Measurements from ENCODE around the gene PDE4B. TPM values are rescaled to one million over a fixed set of nuclear protein-coding genes. Genes with fewer than 3 reads are reported as not detected.
"Not testable (repeated sequence)": the region's sequence is repeated elsewhere in the genome, so short reads cannot be mapped to it uniquely, and the experiment has no call there.

PDE4B gene
- total and polyA plus RNA-seq, 9 of the 15 experiments (the other 6 are each of a cell fraction or from before 2014, with no cell fraction given), result 0.09 TPM; not detected in 8

GRCh38 chr1:66095190-66095589, 302.5 kb downstream of the PDE4B start (continued):
- TF ChIP-seq UBTF (IDR thresholded peaks at IDR 0.05; ENCODE audit: borderline replicate concordance in 1 of 2, low read depth in 2 of 2, low read length in 2 of 2), result no peak
- TF ChIP-seq WHSC1 (IDR thresholded peaks at IDR 0.05; ENCODE audit: low read length), result no peak

GRCh38 chr1:66100959-66101358, 308.3 kb downstream of the PDE4B start:
- H3K4me3 ChIP-seq; H3K27me3 ChIP-seq (ENCODE audit: control insufficient read depth in 2 of 2, insufficient read depth in 2 of 2, low read length in 2 of 2); CTCF ChIA-PET (ENCODE audit: low intra/inter-chr PET ratio); in situ Hi-C loops (cut with MboI); H3K9me3 ChIP-seq (replicated peaks; ENCODE audit: control insufficient read depth, insufficient read depth, low read depth, low read length); H3K4me1 ChIP-seq (replicated peaks in 1 of 2; ENCODE audit: control insufficient read depth in 2 of 2, insufficient read depth in 2 of 2, low read length in 2 of 2); FAIRE-seq; DNase-seq (ENCODE audit: extremely low read depth in 1 of 4, low spot score in 3 of 4); H3K4me2 ChIP-seq (ENCODE audit: insufficient read depth, low read length); H3K79me2 ChIP-seq (ENCODE audit: control insufficient read depth, insufficient read depth, low read length); H3K9me1 ChIP-seq (ENCODE audit: control insufficient read depth, insufficient read depth, low read length); H3K36me3 ChIP-seq (ENCODE audit: control insufficient read depth, insufficient read depth, low read length); ATAC-seq; H3K27ac ChIP-seq (ENCODE audit: extremely low read depth, low read depth, low read length); POLR2A ChIA-PET; intact Hi-C loops (cut with micrococcal nuclease); H2AFZ ChIP-seq (ENCODE audit: low read depth, low read length); BruUV-seq (replicated peaks); H3K9ac ChIP-seq (ENCODE audit: insufficient read depth in 1 of 2, low read depth in 2 of 2, low read length in 2 of 2); H4K20me1 ChIP-seq (replicated peaks; ENCODE audit: control insufficient read depth, insufficient read depth, low read length): not testable (repeated sequence)
- TF ChIP-seq RBM25 (IDR thresholded peaks at IDR 0.05; ENCODE audit: low read depth, low read length, severe bottlenecking), result peak; percentile 24
- peak; percentile 57 for TF ChIP-seq ZNF146 (CRISPR knock-in tag; IDR thresholded peaks at IDR 0.05; ENCODE audit: unreplicated experiment)
- 0% methylated on average over 3 of the region's 4 CpGs for WGBS (ENCODE audit: insufficient coverage, low coverage, missing lambda C conversion rate)

GRCh38 chr1:66104076-66104475, 311.4 kb downstream of the PDE4B start:
- H3K9ac ChIP-seq (ENCODE audit: insufficient read depth in 1 of 2, low read depth in 2 of 2, low read length in 2 of 2); H3K4me2 ChIP-seq (ENCODE audit: insufficient read depth, low read length); H3K4me1 ChIP-seq (replicated peaks in 1 of 2; ENCODE audit: control insufficient read depth in 2 of 2, insufficient read depth in 2 of 2, low read length in 2 of 2); H3K9me3 ChIP-seq (replicated peaks; ENCODE audit: control insufficient read depth, insufficient read depth, low read depth, low read length); H3K79me2 ChIP-seq (ENCODE audit: control insufficient read depth, insufficient read depth, low read length); H3K36me3 ChIP-seq (ENCODE audit: control insufficient read depth, insufficient read depth, low read length); H4K20me1 ChIP-seq (replicated peaks; ENCODE audit: control insufficient read depth, insufficient read depth, low read length); in situ Hi-C loops (cut with MboI); H2AFZ ChIP-seq (ENCODE audit: low read depth, low read length); POLR2A ChIA-PET; DNase-seq (ENCODE audit: extremely low read depth in 1 of 4, low spot score in 3 of 4); H3K27me3 ChIP-seq (ENCODE audit: control insufficient read depth in 2 of 2, insufficient read depth in 2 of 2, low read length in 2 of 2); BruUV-seq (replicated peaks); H3K9me1 ChIP-seq (ENCODE audit: control insufficient read depth, insufficient read depth, low read length); CTCF ChIA-PET (ENCODE audit: low intra/inter-chr PET ratio); H3K27ac ChIP-seq (ENCODE audit: extremely low read depth, low read depth, low read length); FAIRE-seq; H3K4me3 ChIP-seq; intact Hi-C loops (cut with micrococcal nuclease); ATAC-seq: not testable (repeated sequence)
- 7% methylated on average over 3 of the region's 5 CpGs for WGBS (ENCODE audit: insufficient coverage, low coverage, missing lambda C conversion rate)
